K562 (cell line): ENCODE results near the gene ATP6V1F. TPM values are rescaled to one million over a fixed set of nuclear protein-coding genes. Genes with fewer than 3 reads are reported as not detected.

Experiments
- CREM ChIP-seq: IDR thresholded peaks from 2 replicates; pipeline ENCODE4 v1.6.1; 2014; ENCODE audit warnings: antibody characterized with exemption, low read depth
- CXXC5 ChIP-seq: fragments of 250-450 bp; sonication (Bioruptor Pico); IDR thresholded peaks from 2 replicates; pipeline ENCODE4 v1.8.0; 2022; ENCODE audit warnings: inconsistent platforms, mild to moderate bottlenecking, moderate library complexity
- EP300 ChIP-seq: IDR thresholded peaks from 2 replicates; pipeline ENCODE4 v1.6.1; 2012; ENCODE audit warnings: low read length, improper control_type of control experiment
- HDAC2 ChIP-seq: fragments of 450-650 bp; IDR thresholded peaks from 2 replicates; pipeline ENCODE4 v1.6.1; 2016; ENCODE audit warnings: mild to moderate bottlenecking
- HIVEP1 ChIP-seq: fragments of 250-450 bp; sonication (Bioruptor Pico); IDR thresholded peaks from 2 replicates; pipeline ENCODE4 v1.4.0; 2020; ENCODE audit warnings: mild to moderate bottlenecking
- KAT7 ChIP-seq: sonication (generic); formaldehyde crosslinking; IDR thresholded peaks from 2 replicates; pipeline ENCODE4 v1.8.0; 2022; ENCODE audit warnings: missing genetic modification reagents, mild to moderate bottlenecking, borderline replicate concordance
- KLF13 ChIP-seq: fragments of 450-650 bp; IDR thresholded peaks from 2 replicates; pipeline ENCODE4 v1.6.1; 2016; ENCODE audit warnings: missing genetic modification characterization, low read depth, mild to moderate bottlenecking, missing compliant biosample characterization, moderate library complexity, borderline replicate concordance
- MBD2 ChIP-seq: sonication (generic); IDR thresholded peaks from 2 replicates; pipeline ENCODE4 v1.6.1; 2016; ENCODE audit warnings: low read depth, borderline replicate concordance
- MEF2A ChIP-seq: IDR thresholded peaks from 2 replicates; pipeline ENCODE4 v1.6.1; 2011; ENCODE audit warnings: low read depth, mild to moderate bottlenecking, low read length, moderate library complexity; ENCODE audit not compliant: control insufficient read depth
- NR2C2 ChIP-seq, 2 experiments: fragments of 200-800 bp in 1 of 2; sonication (Bioruptor generic) in 1 of 2; sonication (generic) in 1 of 2; formaldehyde crosslinking in 1 of 2; IDR thresholded peaks; 2 replicates each; pipeline versions ENCODE4 v1.6.1 to v1.8.0; 2016 to 2022; ENCODE audit warnings: mild to moderate bottlenecking in 1 of 2, missing compliant biosample characterization in 1 of 2, missing genetic modification characterization in 1 of 2, missing genetic modification reagents in 1 of 2
- NRF1 ChIP-seq, 2 experiments: fragments of 450-650 bp; IDR thresholded peaks in 1 of 2; conservative IDR thresholded peaks in 1 of 2; 2 replicates each; pipeline ENCODE4 v1.6.1; 2014; ENCODE audit warnings: mild to moderate bottlenecking in 2 of 2
- POLR2AphosphoS5 ChIP-seq: IDR thresholded peaks from 2 replicates; pipeline ENCODE4 v1.6.1; 2011; ENCODE audit warnings: mild to moderate bottlenecking, low read depth, low read length, moderate library complexity; ENCODE audit not compliant: control insufficient read depth, insufficient read depth
- RAD21 ChIP-seq, 2 experiments: fragments of 250-450 bp in 1 of 2; fragments of 450-650 bp in 1 of 2; sonication (Bioruptor Pico) in 1 of 2; formaldehyde crosslinking in 1 of 2; IDR thresholded peaks in 1 of 2; conservative IDR thresholded peaks in 1 of 2; 2 replicates each; pipeline versions ENCODE4 v1.4.0 to v1.8.0; 2020 to 2022; ENCODE audit warnings: mild to moderate bottlenecking in 2 of 2, moderate library complexity in 1 of 2
- RNF2 ChIP-seq: sonication (generic); IDR thresholded peaks from 2 replicates; pipeline ENCODE4 v1.6.1; 2016
- SAP30 ChIP-seq: fragments of 200-600 bp; sonication (generic); IDR thresholded peaks from 2 replicates; pipeline ENCODE4 v1.6.1; 2012; ENCODE audit warnings: borderline replicate concordance, low read depth, mild to moderate bottlenecking, moderate library complexity, low read length, control low read depth, inconsistent platforms; ENCODE audit not compliant: insufficient read depth, poor library complexity, severe bottlenecking
- SMAD3 ChIP-seq: fragments of 450-650 bp; formaldehyde crosslinking; conservative IDR thresholded peaks from 2 replicates; pipeline ENCODE4 v1.4.0; 2020; ENCODE audit warnings: mild to moderate bottlenecking
- TARDBP ChIP-seq: fragments of 450-650 bp; IDR thresholded peaks from 2 replicates; pipeline ENCODE4 v1.6.1; 2016
- UBTF ChIP-seq, 2 experiments: IDR thresholded peaks; 2 replicates each; pipeline ENCODE4 v1.6.1; 2012; ENCODE audit warnings: improper control_type of control experiment in 2 of 2, low read depth in 2 of 2, low read length in 2 of 2, borderline replicate concordance in 1 of 2
- ZFP91 ChIP-seq: sonication (generic); formaldehyde crosslinking; IDR thresholded peaks from 2 replicates; pipeline ENCODE4 v1.8.0; 2022; ENCODE audit warnings: mild to moderate bottlenecking, missing genetic modification reagents
- ZNF589 ChIP-seq: fragments of 200-800 bp; sonication (Bioruptor generic); IDR thresholded peaks from 2 replicates; pipeline ENCODE4 v1.6.1; 2016; ENCODE audit warnings: low read depth, missing genetic modification characterization, missing compliant biosample characterization
- polyA plus RNA-seq, 8 experiments: library from polyadenylated mRNA; depleted of rRNA in 4 of 8; stranded (reverse) in 5 of 8; unstranded in 3 of 8; fragments of >200 nt; fragmentation: Nextera tagmentation in 2 of 8; fragmentation: Illumina TruSeq in 1 of 8; extraction: Ambion mirVana in 2 of 8; extraction: Trizol in 1 of 8; gene quantifications; 2 replicates each; pipeline versions ENCODE4 v1.2.1 to v1.2.3, GENCODE V29; 2011 to 2014; ENCODE audit warnings: inconsistent platforms in 1 of 8, missing spikeins in 1 of 8
- total RNA-seq, 7 experiments: library from RNA; depleted of rRNA in 6 of 7; stranded (reverse); fragments of >200 nt in 6 of 7; fragmentation: Illumina TruSeq in 2 of 7; extraction: Trizol in 2 of 7; gene quantifications; 2 replicates each; pipeline versions ENCODE4 v1.2.1 to v1.2.3, GENCODE V29; 2011 to 2021; ENCODE audit warnings: low replicate concordance in 1 of 7
- TF ChIP-seq, protein P1 (sequence below): sonication (generic); formaldehyde crosslinking; IDR thresholded peaks from 2 replicates; pipeline ENCODE4 v1.4.0; 2020; ENCODE audit warnings: mild to moderate bottlenecking, missing genetic modification reagents

Gene ATP6V1F
- total and polyA plus RNA-seq, 9 of the 15 experiments (the other 6 are each of a cell fraction or from before 2014, with no cell fraction given), result 206 to 1,123 (median 542) TPM

DNA sequence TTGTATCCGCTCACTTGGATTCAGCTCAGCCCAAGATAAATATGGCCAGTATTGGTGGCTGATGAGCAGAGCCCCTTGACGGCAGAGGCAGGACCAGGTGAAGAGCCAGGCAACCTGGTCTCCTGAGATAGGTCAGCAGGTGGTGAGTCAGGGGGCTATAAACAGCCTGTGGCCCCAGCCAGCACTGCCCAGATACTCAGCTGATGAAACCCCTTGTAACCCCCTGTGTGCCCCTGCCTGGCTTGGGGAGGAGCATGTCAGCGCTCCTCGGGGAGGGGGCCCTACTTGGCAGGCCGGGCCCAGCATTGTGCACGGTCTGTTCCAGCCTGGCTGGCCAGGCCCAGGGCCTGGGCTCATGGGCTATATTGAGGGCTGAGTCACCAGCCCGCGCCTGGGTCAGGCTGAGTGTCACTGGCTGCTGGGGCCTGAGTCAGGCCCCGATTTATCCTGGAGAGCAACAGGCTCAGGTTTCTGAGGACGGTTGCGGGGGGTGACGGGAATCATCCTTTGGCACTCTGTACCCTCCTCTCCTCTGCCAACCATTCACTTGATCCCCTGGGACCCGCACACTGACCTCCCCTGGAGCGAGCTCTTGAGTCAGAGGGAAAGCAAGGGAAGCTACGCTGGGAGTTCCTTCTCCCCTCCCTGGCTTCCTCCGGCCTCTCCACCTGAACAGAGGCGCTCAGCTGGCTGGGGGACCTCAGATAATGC, 35.3 kb upstream of the ATP6V1F start (continued):
- peak; percentile 84 to 90; a peak in 2 of 4 replicates for TF ChIP-seq UBTF (IDR thresholded peaks at IDR 0.05; ENCODE audit: borderline replicate concordance in 1 of 2, low read depth in 2 of 2, low read length in 2 of 2)
- TF ChIP-seq MBD2, result 0 out of 2 replicates have a peak, but pooled peaks have one; percentile 43
- no peak for TF ChIP-seq HIVEP1
- 0 out of 4 replicates have a peak, but pooled peaks of 1 of the 2 experiments have one; percentile 5 for TF ChIP-seq RAD21 (CRISPR knock-in tag; conservative IDR thresholded peaks at IDR 0.05 in 1 of 2, IDR thresholded peaks at IDR 0.05 in 1 of 2)
- TF ChIP-seq ZFP91 (CRISPR knock-in tag), result peak; percentile 30; the same call in 1 of the 2 replicates
- peak; percentile 76; the same call in 1 of the 2 replicates for TF ChIP-seq CXXC5 (CRISPR knock-in tag)
- TF ChIP-seq EP300, result peak; percentile 87
- peak; percentile 66 to 74 for TF ChIP-seq NRF1 (conservative IDR thresholded peaks at IDR 0.05 in 1 of 2, IDR thresholded peaks at IDR 0.05 in 1 of 2)
- TF ChIP-seq RNF2, result peak; percentile 69; the same call in 1 of the 2 replicates
- TF ChIP-seq POLR2AphosphoS5, result no peak
- no peak for TF ChIP-seq SAP30
- 0 out of 2 replicates have a peak, but pooled peaks have one; percentile 49 for TF ChIP-seq KAT7 (CRISPR knock-in tag)
- peak; percentile 96 for TF ChIP-seq TARDBP
- TF ChIP-seq ZNF589 (CRISPR knock-in tag), result peak; percentile 93
- no peak for TF ChIP-seq NR2C2 (CRISPR knock-in tag; IDR thresholded peaks at IDR 0.05)
- peak; percentile 81 for TF ChIP-seq NR2C2 (tag; IDR thresholded peaks at IDR 0.05)
- TF ChIP-seq SMAD3 (CRISPR knock-in tag), result no peak
- TF ChIP-seq, protein P1, sequence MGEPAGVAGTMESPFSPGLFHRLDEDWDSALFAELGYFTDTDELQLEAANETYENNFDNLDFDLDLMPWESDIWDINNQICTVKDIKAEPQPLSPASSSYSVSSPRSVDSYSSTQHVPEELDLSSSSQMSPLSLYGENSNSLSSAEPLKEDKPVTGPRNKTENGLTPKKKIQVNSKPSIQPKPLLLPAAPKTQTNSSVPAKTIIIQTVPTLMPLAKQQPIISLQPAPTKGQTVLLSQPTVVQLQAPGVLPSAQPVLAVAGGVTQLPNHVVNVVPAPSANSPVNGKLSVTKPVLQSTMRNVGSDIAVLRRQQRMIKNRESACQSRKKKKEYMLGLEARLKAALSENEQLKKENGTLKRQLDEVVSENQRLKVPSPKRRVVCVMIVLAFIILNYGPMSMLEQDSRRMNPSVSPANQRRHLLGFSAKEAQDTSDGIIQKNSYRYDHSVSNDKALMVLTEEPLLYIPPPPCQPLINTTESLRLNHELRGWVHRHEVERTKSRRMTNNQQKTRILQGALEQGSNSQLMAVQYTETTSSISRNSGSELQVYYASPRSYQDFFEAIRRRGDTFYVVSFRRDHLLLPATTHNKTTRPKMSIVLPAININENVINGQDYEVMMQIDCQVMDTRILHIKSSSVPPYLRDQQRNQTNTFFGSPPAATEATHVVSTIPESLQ (CRISPR knock-in tag), result peak; percentile 78; the same call in 1 of the 2 replicates
- TF ChIP-seq MEF2A, result peak; percentile 81
- TF ChIP-seq KLF13 (tag), result no peak
- TF ChIP-seq CREM, result peak; percentile 52; the same call in 1 of the 2 replicates
- TF ChIP-seq HDAC2, result 0 out of 2 replicates have a peak, but pooled peaks have one; percentile 56
